HG03571 (cell line): ENCODE data around the gene MEMO1.
"Not testable (repeated sequence)": the region's sequence is repeated elsewhere in the genome, so short reads cannot be mapped to it uniquely, and the experiment has no call there.

Experiments used
- ATAC-seq: cut with Tn5 transposase; IDR thresholded peaks from one replicate; pipeline ENCODE4 v1.9.1; 2021; ENCODE audit not compliant: unreplicated experiment

The MEMO1 gene

GRCh38 chr2:32010670-32011484 is at the start of gene MEMO1:
MEMO1 (minus strand) TSS chr2:32011008; CDS start chr2:32010247, 761 bp downstream.
- peak; percentile 60 for ATAC-seq

GRCh38 chr2:32060266-32060665 is 49.5 kb upstream of the MEMO1 start:
- no peak for ATAC-seq

GRCh38 chr2:32058130-32058529 is 47.3 kb upstream of the MEMO1 start:
- no peak for ATAC-seq

- not testable (repeated sequence) for ATAC-seq
Observed at GRCh38 chr2:32054583-32054982, 43.8 kb upstream of the MEMO1 start.

- ATAC-seq, result no peak
Observed at GRCh38 chr2:32051836-32052439, 41.1 kb upstream of the MEMO1 start.

- ATAC-seq, result no peak
Observed at GRCh38 chr2:32043561-32043960, 32.8 kb upstream of the MEMO1 start.

- ATAC-seq, result peak; percentile 75
Observed at GRCh38 chr2:32039447-32040219, 28.8 kb upstream of the MEMO1 start, which contains the start of gene DPY30. DPY30 (minus strand) TSS chr2:32039805; CDS start chr2:32039456, 349 bp downstream.

- ATAC-seq, result not testable (repeated sequence)
Observed at GRCh38 chr2:32034198-32034887, 23.5 kb upstream of the MEMO1 start.

GRCh38 chr2:32018789-32019482 is 8.1 kb upstream of the MEMO1 start:
- ATAC-seq, result not testable (repeated sequence)

- no peak for ATAC-seq
Observed at GRCh38 chr2:32012872-32013271, 2.1 kb upstream of the MEMO1 start.

- ATAC-seq, result no peak
Observed at GRCh38 chr2:32011485-32011960, 715 bp upstream of the MEMO1 start.

- peak; percentile 35 for ATAC-seq
Observed at GRCh38 chr2:32010280-32010669, 533 bp downstream of the MEMO1 start.

GRCh38 chr2:32009516-32010256 is 1.1 kb downstream of the MEMO1 start:
- peak; percentile 18 for ATAC-seq

- ATAC-seq, result no peak
Observed at GRCh38 chr2:32008805-32009515, 1.8 kb downstream of the MEMO1 start.

- ATAC-seq, result no peak
Observed at GRCh38 chr2:32007121-32007391, 3.8 kb downstream of the MEMO1 start.

- ATAC-seq, result no peak
Observed at GRCh38 chr2:32005371-32005976, 5.3 kb downstream of the MEMO1 start.

- no peak for ATAC-seq
Observed at GRCh38 chr2:32003791-32004190, 7.0 kb downstream of the MEMO1 start.

GRCh38 chr2:32002406-32002805 is 8.4 kb downstream of the MEMO1 start:
- no peak for ATAC-seq

- ATAC-seq, result no peak
Observed at GRCh38 chr2:31999438-31999837, 11.4 kb downstream of the MEMO1 start.
